SU-DHL-6 (cell line): ENCODE data around the gene SNX3.
"Not testable (repeated sequence)": the region's sequence is repeated elsewhere in the genome, so short reads cannot be mapped to it uniquely, and the experiment has no call there.

Source experiments
- H2AFZ ChIP-seq: fragments of 200-600 bp; sonication (generic); 2 replicates; pipeline ENCODE4 v1.6.1; 2014; ENCODE audit warnings: low read depth, mild to moderate bottlenecking, moderate library complexity, mixed read lengths, antibody characterized with exemption, low read length; ENCODE audit not compliant: severe bottlenecking
- H3F3A ChIP-seq: fragments of 200-600 bp; shearing (Covaris generic); 2 replicates; pipeline ENCODE4 v1.6.0; 2016; ENCODE audit warnings: antibody characterized with exemption, mild to moderate bottlenecking; ENCODE audit not compliant: insufficient read depth
- H3K27ac ChIP-seq: fragments of 200-600 bp; sonication (generic); 2 replicates; pipeline ENCODE4 v1.5.1; 2016; ENCODE audit warnings: low read depth, mild to moderate bottlenecking, low read length, moderate library complexity, mixed read lengths
- H3K27me3 ChIP-seq: fragments of 200-600 bp; sonication (generic), shearing (Covaris generic); 2 replicates; pipeline ENCODE4 v1.6.0; 2014; ENCODE audit warnings: mild to moderate bottlenecking, low read length
- H3K36me3 ChIP-seq: fragments of 200-600 bp; sonication (generic); 2 replicates; pipeline ENCODE4 v1.6.1; 2014; ENCODE audit warnings: mild to moderate bottlenecking, low read length, mixed read lengths
- H3K4me2 ChIP-seq: fragments of 300-600, 200-600 bp; shearing (Covaris generic), sonication (generic); 2 replicates; pipeline ENCODE4 v1.6.0; 2014; ENCODE audit warnings: low read length, low read depth, mild to moderate bottlenecking; ENCODE audit not compliant: poor library complexity, severe bottlenecking
- H3K4me3 ChIP-seq: fragments of 200-600 bp; sonication (generic); 2 replicates; pipeline ENCODE4 v1.5.1; 2014; ENCODE audit warnings: antibody characterized with exemption, low read length, mild to moderate bottlenecking, mixed read lengths; ENCODE audit not compliant: insufficient read depth, poor library complexity, severe bottlenecking
- H3K79me2 ChIP-seq: fragments of 200-600 bp; sonication (generic); 2 replicates; pipeline ENCODE4 v1.6.1; 2014; ENCODE audit warnings: mild to moderate bottlenecking, low read length, moderate library complexity; ENCODE audit not compliant: insufficient read depth
- H3K9ac ChIP-seq: fragments of 200-600 bp; sonication (generic); 2 replicates; pipeline ENCODE4 v1.7.0; 2014; ENCODE audit warnings: mild to moderate bottlenecking, low read length
- H3K9me2 ChIP-seq: fragments of 200-600 bp; sonication (generic); replicated peaks from 2 replicates; pipeline ENCODE4 v1.6.1; 2014; ENCODE audit warnings: low read length; ENCODE audit not compliant: insufficient read depth
- H3K9me3 ChIP-seq: fragments of 200-600 bp; sonication (generic); 2 replicates; pipeline ENCODE4 v1.6.1; 2014; ENCODE audit warnings: low read length, mixed read lengths; ENCODE audit not compliant: insufficient read depth
- H4K20me1 ChIP-seq: fragments of 200-600 bp; sonication (generic); 2 replicates; pipeline ENCODE4 v1.6.1; 2014; ENCODE audit warnings: low read depth, mild to moderate bottlenecking, antibody characterized with exemption, low read length, moderate library complexity, mixed read lengths
- EZH2phosphoT487 ChIP-seq: fragments of 200-600 bp; sonication (generic), shearing (Covaris generic); conservative IDR thresholded peaks from 2 replicates; pipeline ENCODE4 v1.6.1; 2018; ENCODE audit warnings: mild to moderate bottlenecking, antibody characterized with exemption, low read length, moderate library complexity, mixed read lengths
- TF ChIP-seq, protein P1 (sequence below): fragments of 200-600 bp; sonication (generic); IDR thresholded peaks from one replicate; pipeline ENCODE4 v1.5.1; 2017; ENCODE audit warnings: antibody characterized with exemption, mild to moderate bottlenecking, low read length, moderate library complexity; ENCODE audit not compliant: insufficient read depth, poor library complexity, severe bottlenecking

SNX3 gene

DNA sequence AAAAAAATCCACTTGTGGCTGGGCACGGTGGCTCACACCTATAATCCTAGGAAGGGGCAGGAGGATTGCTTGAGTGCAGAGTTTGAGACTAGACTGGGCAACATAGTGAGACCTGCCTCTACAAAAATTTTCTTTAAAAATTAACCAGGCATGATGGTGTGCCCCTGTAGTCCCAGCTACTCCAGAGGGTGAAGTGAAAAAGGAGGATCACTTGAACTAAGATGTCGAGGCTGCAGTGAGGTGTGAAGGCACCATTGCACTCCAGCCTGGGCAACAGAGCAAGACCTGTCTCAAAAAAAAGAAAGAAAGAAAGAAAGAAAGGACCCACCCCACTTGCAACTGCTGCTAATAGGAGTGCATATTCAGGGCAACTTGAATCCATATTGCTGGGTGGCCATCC, 13.7 kb upstream of the SNX3 start:
- H3K4me2 ChIP-seq, result no peak overlapping the region
- H4K20me1 ChIP-seq, result no peaks in the 10 kb centered on the region
- H3K79me2 ChIP-seq, result no peaks in the 10 kb centered on the region
- H3F3A ChIP-seq, result no peaks in the 10 kb centered on the region
- no peaks in the 10 kb centered on the region for H3K36me3 ChIP-seq
- H3K9ac ChIP-seq, result no peak overlapping the region
- H3K4me3 ChIP-seq, result no peak overlapping the region
- no peak overlapping the region for H3K27ac ChIP-seq
- no peak overlapping the region for H2AFZ ChIP-seq
- H3K9me3 ChIP-seq, result no peaks in the 10 kb centered on the region
- H3K9me2 ChIP-seq, result no peaks in the 10 kb centered on the region
- TF ChIP-seq, protein P1, sequence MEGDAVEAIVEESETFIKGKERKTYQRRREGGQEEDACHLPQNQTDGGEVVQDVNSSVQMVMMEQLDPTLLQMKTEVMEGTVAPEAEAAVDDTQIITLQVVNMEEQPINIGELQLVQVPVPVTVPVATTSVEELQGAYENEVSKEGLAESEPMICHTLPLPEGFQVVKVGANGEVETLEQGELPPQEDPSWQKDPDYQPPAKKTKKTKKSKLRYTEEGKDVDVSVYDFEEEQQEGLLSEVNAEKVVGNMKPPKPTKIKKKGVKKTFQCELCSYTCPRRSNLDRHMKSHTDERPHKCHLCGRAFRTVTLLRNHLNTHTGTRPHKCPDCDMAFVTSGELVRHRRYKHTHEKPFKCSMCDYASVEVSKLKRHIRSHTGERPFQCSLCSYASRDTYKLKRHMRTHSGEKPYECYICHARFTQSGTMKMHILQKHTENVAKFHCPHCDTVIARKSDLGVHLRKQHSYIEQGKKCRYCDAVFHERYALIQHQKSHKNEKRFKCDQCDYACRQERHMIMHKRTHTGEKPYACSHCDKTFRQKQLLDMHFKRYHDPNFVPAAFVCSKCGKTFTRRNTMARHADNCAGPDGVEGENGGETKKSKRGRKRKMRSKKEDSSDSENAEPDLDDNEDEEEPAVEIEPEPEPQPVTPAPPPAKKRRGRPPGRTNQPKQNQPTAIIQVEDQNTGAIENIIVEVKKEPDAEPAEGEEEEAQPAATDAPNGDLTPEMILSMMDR, result no peak
- TF ChIP-seq EZH2phosphoT487, result no peak
- no peaks in the 10 kb centered on the region for H3K27me3 ChIP-seq

DNA sequence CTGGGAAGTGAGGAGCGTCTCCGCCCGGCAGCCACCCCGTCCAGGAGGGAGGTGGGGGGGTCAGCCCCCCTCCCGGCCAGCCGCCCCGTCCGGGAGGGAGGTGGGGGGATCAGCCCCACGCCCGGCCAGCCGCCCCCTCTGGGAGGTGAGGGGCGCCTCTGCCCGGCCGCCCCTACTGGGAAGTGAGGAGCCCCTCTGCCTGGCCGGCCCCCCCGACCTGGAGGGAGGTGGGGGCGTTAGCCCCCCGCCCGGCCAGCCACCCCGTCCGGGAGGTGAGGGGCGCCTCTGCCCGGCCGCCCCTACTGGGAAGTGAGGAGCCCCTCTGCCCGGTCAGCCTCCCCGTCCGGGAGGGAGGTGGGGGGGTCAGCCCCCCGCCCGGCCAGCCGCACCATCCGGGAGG, 9.1 kb upstream of the SNX3 start:
- not testable (repeated sequence) for H4K20me1 ChIP-seq, H3F3A ChIP-seq, H3K79me2 ChIP-seq, H3K36me3 ChIP-seq, H3K9me3 ChIP-seq, H3K9me2 ChIP-seq, H3K4me2 ChIP-seq, H3K27me3 ChIP-seq, H2AFZ ChIP-seq, H3K27ac ChIP-seq, H3K9ac ChIP-seq, H3K4me3 ChIP-seq

DNA sequence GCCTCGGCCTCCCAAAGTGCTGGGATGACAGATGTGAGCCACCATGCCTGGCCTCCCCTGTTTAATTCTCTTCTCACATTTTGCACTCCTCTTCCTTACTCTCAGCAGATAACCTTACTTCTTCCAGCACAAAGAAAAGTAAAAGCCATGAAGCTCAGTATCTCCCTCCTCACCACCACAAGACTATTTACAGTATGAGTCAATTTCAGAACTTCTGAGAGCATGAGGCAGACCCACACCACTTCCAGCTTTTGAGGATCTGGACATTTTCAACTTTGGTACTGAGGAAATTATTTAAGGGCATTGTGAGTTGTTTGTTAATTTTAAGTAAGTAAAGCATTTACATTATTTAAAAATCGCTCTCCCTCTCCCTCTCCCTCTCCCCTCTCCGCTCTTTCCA, 8.0 kb upstream of the SNX3 start:
- no peak overlapping the region for H3K4me3 ChIP-seq
- H3K4me2 ChIP-seq, result no peak overlapping the region
- no peak overlapping the region for H2AFZ ChIP-seq
- H4K20me1 ChIP-seq, result no peaks in the 10 kb centered on the region
- H3K79me2 ChIP-seq, result no peaks in the 10 kb centered on the region
- no peak for TF ChIP-seq EZH2phosphoT487
- TF ChIP-seq, protein P1, result no peak
- H3K9me3 ChIP-seq, result no peaks in the 10 kb centered on the region
- H3F3A ChIP-seq, result no peaks in the 10 kb centered on the region
- H3K9ac ChIP-seq, result no peak overlapping the region
- no peak overlapping the region for H3K27ac ChIP-seq
- no peaks in the 10 kb centered on the region for H3K9me2 ChIP-seq
- H3K27me3 ChIP-seq, result no peaks in the 10 kb centered on the region
- no peaks in the 10 kb centered on the region for H3K36me3 ChIP-seq

DNA sequence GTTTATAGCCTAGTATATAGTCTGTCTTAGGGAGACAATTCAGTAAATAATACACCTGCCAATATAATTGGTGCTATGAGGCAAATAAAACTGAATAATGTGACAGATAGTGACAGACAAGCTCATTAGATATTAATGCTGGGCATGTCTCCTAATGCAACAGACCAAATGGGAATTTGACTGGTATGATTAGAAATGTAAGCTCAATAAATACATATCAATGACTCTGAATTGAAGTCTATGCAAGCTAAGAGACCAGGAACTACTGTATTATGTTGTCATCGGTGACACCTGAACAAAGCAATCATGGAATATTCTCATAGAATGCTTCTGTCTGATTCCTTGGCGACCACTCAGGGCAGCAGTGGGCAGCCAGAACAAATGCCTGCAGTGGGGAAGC, 2.5 kb upstream of the SNX3 start:
- Histone ChIP-seq H3K9me2 (no peaks in the 10 kb centered on the region), H3K9me3 (no peaks in the 10 kb centered on the region), H3F3A (peaks cover 24% of the 10 kb centered on the region), H2AFZ (no peak overlapping the region), H3K79me2 (peaks cover 24% of the 10 kb centered on the region), H3K4me2 (no peak overlapping the region), H4K20me1 (no peaks in the 10 kb centered on the region), H3K36me3 (no peaks in the 10 kb centered on the region), H3K4me3 (no peak overlapping the region), H3K27ac (no peak overlapping the region), H3K27me3 (no peaks in the 10 kb centered on the region), H3K9ac (no peak overlapping the region)
- TF ChIP-seq, protein P1, result no peak
- no peak for TF ChIP-seq EZH2phosphoT487
